ENCODE measurements around the gene PRSS1. TPM values are rescaled to one million over a fixed set of nuclear protein-coding genes. Genes with fewer than 3 reads are reported as not detected.
A peak's percentile ranks its signal among the peaks of the same experiment; 100 is the strongest.

The PRSS1 gene
- total RNA-seq, 3 donors from 2014 or later (not counting 1 experiment from before 2014, with no cell fraction given), result not detected

DNA sequence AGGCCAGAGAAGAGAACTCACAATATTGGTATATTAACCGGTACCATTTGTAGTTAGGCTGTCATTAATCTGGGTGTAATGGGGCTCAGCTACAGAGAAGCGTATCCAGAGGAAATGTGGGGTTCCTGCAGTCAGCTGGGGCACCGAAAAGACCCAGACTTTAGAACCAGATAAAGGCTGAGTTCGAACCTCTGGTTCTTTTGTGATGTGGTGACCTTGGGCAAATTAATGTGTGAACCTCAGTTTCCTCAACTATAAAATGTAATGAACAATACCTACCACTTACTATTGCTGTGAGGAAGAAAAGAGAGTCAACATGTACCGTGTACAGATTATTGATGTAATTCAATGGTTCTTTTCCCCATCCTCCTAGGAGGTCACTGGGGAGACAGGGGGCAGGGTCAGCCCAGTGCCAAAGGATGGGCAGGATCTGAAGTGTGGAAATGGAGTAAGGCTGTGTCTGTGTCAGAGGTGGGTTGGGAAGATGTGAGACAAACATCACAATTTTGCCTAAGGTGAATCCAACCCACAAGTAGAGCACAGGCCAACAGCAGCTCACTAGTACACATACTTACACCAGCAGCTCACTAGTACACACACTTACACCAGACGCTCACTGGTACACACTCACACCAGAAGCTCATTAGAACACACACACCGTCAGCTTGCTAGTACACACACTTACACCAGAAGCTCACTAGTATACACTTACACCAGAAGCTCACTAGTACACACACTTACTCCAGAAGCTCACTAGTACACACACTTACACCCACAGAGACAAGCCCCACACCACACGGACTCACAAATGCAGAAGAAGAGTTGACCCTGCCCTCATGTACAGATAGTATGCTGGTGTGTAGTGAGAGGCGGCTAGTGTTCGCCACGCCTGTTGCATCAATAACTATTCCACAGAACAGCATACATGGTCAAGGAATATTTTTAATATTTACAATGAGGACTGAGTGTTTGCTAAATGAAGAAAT lies 49.5 kb downstream of the PRSS1 start:
- Mint-ChIP-seq H3K9me3 (no peaks in the 10 kb centered on the region), H3K27me3 (ENCODE audit: low read depth in 2 of 2) (no peaks in the 10 kb centered on the region), H3K4me3 (peak overlapping the region; percentile 99), H3K27ac (peak overlapping the region; percentile 92 to 100), H3K36me3 (peaks cover 35% of the 10 kb centered on the region), H3K4me1 (peaks cover 90 to 92% of the 10 kb centered on the region in 2 donors)
- DNase-seq, result peak in 1 of 2 donors; percentile 62
- peak overlapping the region; percentile 93 for H3K4me3 ChIP-seq (ENCODE audit: low read length)
- H3K4me1 ChIP-seq (ENCODE audit: control insufficient read depth, insufficient read depth, low read length), result peaks cover 66% of the 10 kb centered on the region
- intact Hi-C loops (cut with micrococcal nuclease), result loop anchor here (1.0 to 10.0 kb wide), 3 partner anchors 11 to 576 kb away; no protein-coding TSS in a partner anchor
- no peaks in the 10 kb centered on the region for H3K9me3 ChIP-seq (ENCODE audit: control insufficient read depth, insufficient read depth, low read length)
- H3K27me3 ChIP-seq (ENCODE audit: control insufficient read depth, insufficient read depth, low read length), result no peaks in the 10 kb centered on the region
- 18% methylated on average over 5 of the region's 11 CpGs for WGBS (ENCODE audit: insufficient coverage)
- peak; percentile 15 to 34 (median 31) for ATAC-seq
- TF ChIP-seq, protein P1, sequence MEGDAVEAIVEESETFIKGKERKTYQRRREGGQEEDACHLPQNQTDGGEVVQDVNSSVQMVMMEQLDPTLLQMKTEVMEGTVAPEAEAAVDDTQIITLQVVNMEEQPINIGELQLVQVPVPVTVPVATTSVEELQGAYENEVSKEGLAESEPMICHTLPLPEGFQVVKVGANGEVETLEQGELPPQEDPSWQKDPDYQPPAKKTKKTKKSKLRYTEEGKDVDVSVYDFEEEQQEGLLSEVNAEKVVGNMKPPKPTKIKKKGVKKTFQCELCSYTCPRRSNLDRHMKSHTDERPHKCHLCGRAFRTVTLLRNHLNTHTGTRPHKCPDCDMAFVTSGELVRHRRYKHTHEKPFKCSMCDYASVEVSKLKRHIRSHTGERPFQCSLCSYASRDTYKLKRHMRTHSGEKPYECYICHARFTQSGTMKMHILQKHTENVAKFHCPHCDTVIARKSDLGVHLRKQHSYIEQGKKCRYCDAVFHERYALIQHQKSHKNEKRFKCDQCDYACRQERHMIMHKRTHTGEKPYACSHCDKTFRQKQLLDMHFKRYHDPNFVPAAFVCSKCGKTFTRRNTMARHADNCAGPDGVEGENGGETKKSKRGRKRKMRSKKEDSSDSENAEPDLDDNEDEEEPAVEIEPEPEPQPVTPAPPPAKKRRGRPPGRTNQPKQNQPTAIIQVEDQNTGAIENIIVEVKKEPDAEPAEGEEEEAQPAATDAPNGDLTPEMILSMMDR (IDR thresholded peaks at IDR 0.05), result no peak
- H3K27ac ChIP-seq (ENCODE audit: low read length), result peak overlapping the region; percentile 98
- peaks cover 32% of the 10 kb centered on the region for H3K36me3 ChIP-seq (ENCODE audit: control insufficient read depth, insufficient read depth, low read length)

- Mint-ChIP-seq H3K27me3 (ENCODE audit: low read depth in 2 of 2) (no peaks in the 10 kb centered on the region), H3K27ac (peak overlapping the region; percentile 92 to 100), H3K4me3 (peak overlapping the region; percentile 99), H3K4me1 (peaks cover 90 to 91% of the 10 kb centered on the region in 2 donors), H3K36me3 (peaks cover 42% of the 10 kb centered on the region), H3K9me3 (no peaks in the 10 kb centered on the region)
- H3K27ac ChIP-seq (ENCODE audit: low read length), result peak overlapping the region; percentile 98
- H3K4me3 ChIP-seq (ENCODE audit: low read length), result peak overlapping the region; percentile 93
- peak in 1 of 2 donors; percentile 30 for DNase-seq
- peaks cover 39% of the 10 kb centered on the region for H3K36me3 ChIP-seq (ENCODE audit: control insufficient read depth, insufficient read depth, low read length)
- no peaks in the 10 kb centered on the region for H3K27me3 ChIP-seq (ENCODE audit: control insufficient read depth, insufficient read depth, low read length)
- ATAC-seq, result no peak
- TF ChIP-seq, protein P1 (IDR thresholded peaks at IDR 0.05), result no peak
- WGBS (ENCODE audit: insufficient coverage), result 32% methylated on average over 3 of the region's 3 CpGs
- peaks cover 70% of the 10 kb centered on the region for H3K4me1 ChIP-seq (ENCODE audit: control insufficient read depth, insufficient read depth, low read length)
- intact Hi-C loops (cut with micrococcal nuclease), result loop anchor here (2.0 to 10.0 kb wide), 2 partner anchors 15 to 575 kb away; no protein-coding TSS in a partner anchor
- no peaks in the 10 kb centered on the region for H3K9me3 ChIP-seq (ENCODE audit: control insufficient read depth, insufficient read depth, low read length)
Observed at GRCh38 chr7:142799437-142799835, 50.2 kb downstream of the PRSS1 start.

- DNase-seq (peak in 1 of 2 donors; percentile 63), ATAC-seq (peak in 1 of 3 donors; percentile 9)
Observed at GRCh38 chr7:142800088-142800487, 50.8 kb downstream of the PRSS1 start.

More at GRCh38 chr7:142800088-142800487, 50.8 kb downstream of the PRSS1 start:
- Histone ChIP-seq H3K4me3 (ENCODE audit: low read length) (peak overlapping the region; percentile 93), H3K27ac (ENCODE audit: low read length) (peak overlapping the region; percentile 98), H3K36me3 (ENCODE audit: control insufficient read depth, insufficient read depth, low read length) (peaks cover 39% of the 10 kb centered on the region), H3K4me1 (ENCODE audit: control insufficient read depth, insufficient read depth, low read length) (peaks cover 72% of the 10 kb centered on the region), H3K9me3 (ENCODE audit: control insufficient read depth, insufficient read depth, low read length) (no peaks in the 10 kb centered on the region), H3K27me3 (ENCODE audit: control insufficient read depth, insufficient read depth, low read length) (no peaks in the 10 kb centered on the region)
- peaks cover 90 to 91% of the 10 kb centered on the region in 2 donors for H3K4me1 Mint-ChIP-seq
- 25% methylated on average over 1 of the region's 1 CpG for WGBS (ENCODE audit: insufficient coverage)
- peaks cover 44% of the 10 kb centered on the region for H3K36me3 Mint-ChIP-seq
- no peaks in the 10 kb centered on the region for H3K9me3 Mint-ChIP-seq
- peak overlapping the region; percentile 99 for H3K4me3 Mint-ChIP-seq
- H3K27ac Mint-ChIP-seq, result peak overlapping the region; percentile 92 to 100
- H3K27me3 Mint-ChIP-seq (ENCODE audit: low read depth in 2 of 2), result no peaks in the 10 kb centered on the region
- TF ChIP-seq, protein P1 (IDR thresholded peaks at IDR 0.05), result no peak
- intact Hi-C loops (cut with micrococcal nuclease), result no loop called here

Measured in natural killer cell (primary cell).